Cardiac muscle cell (in vitro differentiated cells and primary cell): ENCODE data around the gene THBS4. TPM values are rescaled to one million over a fixed set of nuclear protein-coding genes. Genes with fewer than 3 reads are reported as not detected.

Experiments used
- DNase-seq, 2 donors: peaks; one replicate each; pipeline versions ENCODE4 v3.0.0 to v3.0.0-alpha.2; 2010 to 2017; ENCODE audit warnings: low read depth in 1 of 2, low spot score in 1 of 2
- H3K27ac ChIP-seq: fragments of 200-600 bp; sonication (generic); 2 replicates; pipeline ENCODE4 v1.5.1; 2016
- H3K27me3 ChIP-seq: fragments of 200-600 bp; sonication (generic); 2 replicates; pipeline ENCODE4 v1.6.0; 2016; ENCODE audit warnings: control low read depth
- H3K36me3 ChIP-seq: fragments of 200-600 bp; sonication (generic); 2 replicates; pipeline ENCODE4 v1.5.1; 2016; ENCODE audit warnings: control low read depth
- H3K4me1 ChIP-seq: fragments of 200-600 bp; sonication (generic); 2 replicates; pipeline ENCODE4 v1.8.1; 2017; ENCODE audit warnings: low read depth, mild to moderate bottlenecking, mixed run types
- H3K4me3 ChIP-seq: fragments of 200-600 bp; sonication (generic); 2 replicates; pipeline ENCODE4 v1.5.1; 2016; ENCODE audit warnings: mild to moderate bottlenecking
- H3K9me3 ChIP-seq: fragments of 200-600 bp; sonication (generic); 2 replicates; pipeline ENCODE4 v1.5.1; 2017; ENCODE audit warnings: low read depth, mild to moderate bottlenecking, control low read depth
- polyA plus RNA-seq: library from polyadenylated mRNA; unstranded; fragments of >200 nt; fragmentation: Nextera tagmentation; extraction: Ambion mirVana; gene quantifications from 2 replicates; pipeline ENCODE4 v1.2.1, GENCODE V29; 2016
- total RNA-seq: library from RNA; depleted of rRNA; stranded (reverse); fragments of >200 nt; gene quantifications from 2 replicates; pipeline ENCODE4 v1.2.3, GENCODE V29; 2016
- TF ChIP-seq, protein P1 (sequence below): IDR thresholded peaks from 2 replicates; pipeline ENCODE4 v1.5.1; 2012; ENCODE audit warnings: low read depth, mild to moderate bottlenecking, low read length

Gene THBS4
- total and polyA plus RNA-seq, 2 experiments from 2014 or later = 27.2 to 35.7 TPM

GRCh38 chr5:80067016-80067415, 31.9 kb downstream of the THBS4 start:
- Histone ChIP-seq H3K4me1 (peaks cover 8% of the 10 kb centered on the region), H3K27me3 (no peaks in the 10 kb centered on the region), H3K4me3 (no peak overlapping the region), H3K36me3 (no peaks in the 10 kb centered on the region), H3K27ac (no peak overlapping the region), H3K9me3 (no peaks in the 10 kb centered on the region)
- DNase-seq = no peak
- TF ChIP-seq, protein P1, sequence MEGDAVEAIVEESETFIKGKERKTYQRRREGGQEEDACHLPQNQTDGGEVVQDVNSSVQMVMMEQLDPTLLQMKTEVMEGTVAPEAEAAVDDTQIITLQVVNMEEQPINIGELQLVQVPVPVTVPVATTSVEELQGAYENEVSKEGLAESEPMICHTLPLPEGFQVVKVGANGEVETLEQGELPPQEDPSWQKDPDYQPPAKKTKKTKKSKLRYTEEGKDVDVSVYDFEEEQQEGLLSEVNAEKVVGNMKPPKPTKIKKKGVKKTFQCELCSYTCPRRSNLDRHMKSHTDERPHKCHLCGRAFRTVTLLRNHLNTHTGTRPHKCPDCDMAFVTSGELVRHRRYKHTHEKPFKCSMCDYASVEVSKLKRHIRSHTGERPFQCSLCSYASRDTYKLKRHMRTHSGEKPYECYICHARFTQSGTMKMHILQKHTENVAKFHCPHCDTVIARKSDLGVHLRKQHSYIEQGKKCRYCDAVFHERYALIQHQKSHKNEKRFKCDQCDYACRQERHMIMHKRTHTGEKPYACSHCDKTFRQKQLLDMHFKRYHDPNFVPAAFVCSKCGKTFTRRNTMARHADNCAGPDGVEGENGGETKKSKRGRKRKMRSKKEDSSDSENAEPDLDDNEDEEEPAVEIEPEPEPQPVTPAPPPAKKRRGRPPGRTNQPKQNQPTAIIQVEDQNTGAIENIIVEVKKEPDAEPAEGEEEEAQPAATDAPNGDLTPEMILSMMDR = no peak

DNA sequence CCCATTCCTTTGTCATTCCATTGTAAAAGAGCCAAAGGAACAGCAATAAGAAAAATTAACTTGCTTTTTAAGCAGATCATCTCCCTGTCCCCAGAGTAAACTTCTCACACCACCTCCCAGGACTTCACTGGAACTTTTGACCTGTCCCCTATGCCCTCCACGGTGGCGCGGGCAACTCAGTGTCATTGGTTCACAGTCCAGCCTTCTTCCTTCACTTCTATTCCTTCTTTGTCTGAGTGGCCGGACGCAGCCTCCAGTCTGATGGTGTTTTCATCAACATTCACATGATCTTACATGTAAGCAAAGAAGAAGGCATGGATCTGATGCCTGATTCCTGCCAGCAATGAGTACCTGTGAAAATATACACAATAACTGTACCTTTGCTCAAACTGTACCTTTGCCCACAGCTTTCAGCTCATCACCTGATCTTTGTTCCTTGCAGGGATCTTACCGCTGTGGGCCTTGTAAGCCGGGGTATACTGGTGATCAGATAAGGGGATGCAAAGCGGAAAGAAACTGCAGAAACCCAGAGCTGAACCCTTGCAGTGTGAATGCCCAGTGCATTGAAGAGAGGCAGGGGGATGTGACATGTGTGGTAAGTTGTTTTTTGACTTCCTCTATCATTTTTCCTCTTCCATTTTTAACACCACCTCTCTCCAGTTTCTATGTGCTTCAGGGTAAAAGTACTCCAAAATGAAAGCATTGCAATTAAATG, 32.5 kb downstream of the THBS4 start:
- Histone ChIP-seq H3K4me3 (no peak overlapping the region), H3K9me3 (no peaks in the 10 kb centered on the region), H3K27ac (no peak overlapping the region), H3K27me3 (no peaks in the 10 kb centered on the region), H3K36me3 (no peaks in the 10 kb centered on the region), H3K4me1 (peaks cover 8% of the 10 kb centered on the region)
- TF ChIP-seq, protein P1 = no peak
- DNase-seq = no peak

DNA sequence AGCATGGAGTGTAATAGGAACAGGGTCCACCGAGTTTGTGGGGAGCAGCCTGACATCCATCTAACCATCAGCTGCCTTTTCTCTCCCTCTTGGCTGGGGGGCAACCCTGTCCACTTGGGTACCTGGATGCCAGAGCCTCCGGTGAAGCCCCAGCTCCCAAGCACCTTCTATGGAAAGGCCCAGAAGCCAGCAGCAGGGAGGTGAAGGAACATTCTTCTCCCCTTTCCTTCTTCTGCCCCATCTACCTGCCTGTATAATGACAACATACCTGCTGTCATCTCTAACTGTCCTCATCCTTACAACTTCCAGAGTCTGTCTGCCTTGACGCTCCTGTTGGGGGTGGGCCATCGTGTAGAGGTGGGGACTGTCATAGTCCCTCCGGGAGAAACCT, 33.1 kb downstream of the THBS4 start:
- Histone ChIP-seq H3K36me3 (no peaks in the 10 kb centered on the region), H3K9me3 (no peaks in the 10 kb centered on the region), H3K27me3 (no peaks in the 10 kb centered on the region), H3K4me1 (peaks cover 7% of the 10 kb centered on the region), H3K4me3 (no peak overlapping the region), H3K27ac (no peak overlapping the region)
- TF ChIP-seq, protein P1 = no peak
- DNase-seq = no peak

GRCh38 chr5:80068775-80069174, 33.6 kb downstream of the THBS4 start:
- H3K9me3 ChIP-seq = no peaks in the 10 kb centered on the region
- no peak overlapping the region for H3K27ac ChIP-seq
- no peaks in the 10 kb centered on the region for H3K36me3 ChIP-seq
- peaks cover 2% of the 10 kb centered on the region for H3K4me1 ChIP-seq
- TF ChIP-seq, protein P1 = no peak
- H3K4me3 ChIP-seq = no peak overlapping the region
- H3K27me3 ChIP-seq = no peaks in the 10 kb centered on the region
- DNase-seq = no peak

DNA sequence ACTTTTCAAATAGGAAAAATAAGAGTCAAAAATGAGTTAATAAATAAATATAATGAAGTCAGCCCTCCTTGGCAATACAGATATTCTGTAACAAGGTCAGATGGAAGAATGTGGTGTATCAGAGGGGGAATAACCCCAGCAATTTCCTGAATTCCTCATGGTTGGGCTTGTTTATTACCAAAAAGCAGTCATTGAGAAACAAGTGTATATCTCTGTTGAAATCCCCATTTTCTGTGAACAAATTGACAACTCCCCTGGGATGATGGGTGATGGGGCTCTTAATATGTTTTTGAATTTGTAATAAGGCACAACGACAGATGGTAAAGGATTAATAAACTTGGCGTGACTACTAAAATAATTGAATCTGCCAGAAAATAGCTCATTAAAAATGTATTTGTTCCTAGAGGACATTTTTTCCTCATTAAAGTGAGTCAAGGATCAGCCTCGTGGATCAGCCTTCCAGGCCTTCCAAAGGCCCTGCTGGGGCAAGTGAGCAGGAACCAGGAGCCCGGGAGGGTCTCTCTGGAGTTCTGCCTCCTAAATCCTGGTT, 34.2 kb downstream of the THBS4 start:
- H3K4me1 ChIP-seq = no peaks in the 10 kb centered on the region
- H3K9me3 ChIP-seq = no peaks in the 10 kb centered on the region
- peak overlapping the region; percentile 47 for H3K27ac ChIP-seq
- DNase-seq = peak in 1 of 2 donors; percentile 34
- TF ChIP-seq, protein P1 = no peak
- no peak overlapping the region for H3K4me3 ChIP-seq
- no peaks in the 10 kb centered on the region for H3K27me3 ChIP-seq
- no peaks in the 10 kb centered on the region for H3K36me3 ChIP-seq
